ENCODE results near the gene NFATC2IP.

GRCh38 chr16:28903344-28904042 is 47.2 kb upstream of the NFATC2IP start:
- TF ChIP-seq EZH2 (IDR thresholded peaks at IDR 0.05; ENCODE audit: insufficient read depth, poor library complexity, severe bottlenecking), result no peak
- TF ChIP-seq EZH2phosphoT487 (IDR thresholded peaks at IDR 0.05; ENCODE audit: insufficient read depth, low read depth), result no peak

All from GM23248 (cell line).